Measurements from ENCODE around the gene GDAP1L1. TPM values are rescaled to one million over a fixed set of nuclear protein-coding genes. Genes with fewer than 3 reads are reported as not detected.
"Not testable (repeated sequence)": the region's sequence is repeated elsewhere in the genome, so short reads cannot be mapped to it uniquely, and the experiment has no call there.

Gene GDAP1L1
- total and polyA plus RNA-seq, 8 donors, result 0.18 to 0.53 (median 0.38) TPM; not detected in 2

GRCh38 chr20:44231713-44232468, 15.2 kb upstream of the GDAP1L1 start:
- no peaks in the 10 kb centered on the region for H3K27me3 ChIP-seq
- H3K36me3 ChIP-seq, result no peaks in the 10 kb centered on the region
- no peak overlapping the region for H3K27ac ChIP-seq
- DNase-seq (no peak), ATAC-seq (no peak)
- H3K9me3 ChIP-seq, result no peaks in the 10 kb centered on the region
- no peak for TF ChIP-seq CTCF (IDR thresholded peaks at IDR 0.05)
- H3K4me1 ChIP-seq, result no peaks in the 10 kb centered on the region
- intact Hi-C loops (cut with DNase I), result no loop called here
- H3K4me3 ChIP-seq, result no peak overlapping the region

- H3K9me3 ChIP-seq; H3K36me3 ChIP-seq; H3K4me1 ChIP-seq; H3K27ac ChIP-seq; H3K27me3 ChIP-seq; H3K4me3 ChIP-seq; ATAC-seq; intact Hi-C loops (cut with DNase I); DNase-seq: not testable (repeated sequence)
Observed at GRCh38 chr20:44232469-44232856, 14.6 kb upstream of the GDAP1L1 start.

GRCh38 chr20:44233436-44234016, 13.6 kb upstream of the GDAP1L1 start:
- no peak for TF ChIP-seq CTCF (IDR thresholded peaks at IDR 0.05)

GRCh38 chr20:44234566-44235317, 12.4 kb upstream of the GDAP1L1 start:
- no peak for TF ChIP-seq CTCF (IDR thresholded peaks at IDR 0.05)
- ATAC-seq (no peak), DNase-seq (no peak)
- Histone ChIP-seq H3K27me3 (no peaks in the 10 kb centered on the region), H3K36me3 (no peaks in the 10 kb centered on the region), H3K4me3 (no peak overlapping the region), H3K4me1 (no peaks in the 10 kb centered on the region), H3K9me3 (peaks cover 0 to 3% of the 10 kb centered on the region in 2 donors), H3K27ac (no peak overlapping the region)
- intact Hi-C loops (cut with DNase I), result no loop called here

More at GRCh38 chr20:44233436-44234016, 13.6 kb upstream of the GDAP1L1 start:
- DNase-seq (no peak), ATAC-seq (no peak)
- no peak overlapping the region for H3K4me3 ChIP-seq
- no peak overlapping the region for H3K27ac ChIP-seq
- intact Hi-C loops (cut with DNase I), result no loop called here
- H3K36me3 ChIP-seq, result no peaks in the 10 kb centered on the region
- no peaks in the 10 kb centered on the region for H3K9me3 ChIP-seq
- H3K4me1 ChIP-seq, result no peaks in the 10 kb centered on the region
- H3K27me3 ChIP-seq, result no peaks in the 10 kb centered on the region

- Histone ChIP-seq H3K4me1 (no peaks in the 10 kb centered on the region), H3K4me3 (no peak overlapping the region), H3K27me3 (no peaks in the 10 kb centered on the region), H3K9me3 (peaks cover 0 to 3% of the 10 kb centered on the region in 2 donors), H3K27ac (no peak overlapping the region), H3K36me3 (no peaks in the 10 kb centered on the region)
- no peak for TF ChIP-seq CTCF (IDR thresholded peaks at IDR 0.05)
- ATAC-seq, result no peak
- intact Hi-C loops (cut with DNase I), result no loop called here
- DNase-seq, result no peak
Observed at GRCh38 chr20:44235702-44236101, 11.4 kb upstream of the GDAP1L1 start.

GRCh38 chr20:44236840-44237239, 10.3 kb upstream of the GDAP1L1 start:
- H3K9me3 ChIP-seq; DNase-seq; intact Hi-C loops (cut with DNase I); ATAC-seq; H3K4me3 ChIP-seq; H3K36me3 ChIP-seq; H3K4me1 ChIP-seq; H3K27ac ChIP-seq; H3K27me3 ChIP-seq: not testable (repeated sequence)

Measured in left lung (tissue), 10 donors.